Heart right ventricle (tissue), 16 donors: Measurements from ENCODE around the gene CPLX3. TPM values are rescaled to one million over a fixed set of nuclear protein-coding genes. Genes with fewer than 3 reads are reported as not detected.

Experiments used
- ATAC-seq, 8 donors: fragments of 200-7000 bp; cut with Tn5 transposase; one replicate each; pipeline ENCODE4 v1.9.1; 2020; ENCODE audit warnings: mild to moderate bottlenecking in 8 of 8, moderate library complexity in 8 of 8, moderate number of reproducible peaks in 1 of 8
- DNase-seq, 2 donors: peaks; one replicate each; pipeline ENCODE4 v3.0.0-alpha.2; 2020
- H3K27ac ChIP-seq, 10 donors: fragments of 200-600 bp; sonication (generic) in 2 of 10; one replicate each; pipeline versions ENCODE4 v1.5.0 to v1.8.0; 2020 to 2022; ENCODE audit warnings: mild to moderate bottlenecking in 3 of 10
- H3K27me3 ChIP-seq, 7 donors: fragments of 200-600 bp; one replicate each; pipeline ENCODE4 v1.8.0; 2021 to 2022; ENCODE audit warnings: mild to moderate bottlenecking in 2 of 7
- H3K36me3 ChIP-seq, 9 donors: fragments of 200-600 bp; sonication (generic) in 1 of 9; one replicate each; pipeline versions ENCODE4 v1.5.0 to v1.8.0; 2020 to 2022; ENCODE audit warnings: mild to moderate bottlenecking in 2 of 9
- H3K4me1 ChIP-seq, 9 donors: fragments of 200-600 bp; sonication (generic) in 1 of 9; one replicate each; pipeline versions ENCODE4 v1.5.0 to v1.8.0; 2020 to 2022; ENCODE audit warnings: mild to moderate bottlenecking in 4 of 9
- H3K4me3 ChIP-seq, 10 donors: fragments of 200-600 bp; sonication (generic) in 2 of 10; one replicate each; pipeline versions ENCODE4 v1.5.0 to v1.8.0; 2020 to 2022; ENCODE audit warnings: mild to moderate bottlenecking in 7 of 10, moderate library complexity in 2 of 10
- H3K9me3 ChIP-seq, 11 donors: fragments of 200-600 bp in 10 of 11; sonication (generic) in 2 of 11; one replicate each; pipeline versions ENCODE4 v1.5.0 to v1.8.0; 2013 to 2022; ENCODE audit warnings: mild to moderate bottlenecking in 2 of 11, control low read depth in 1 of 11, moderate library complexity in 1 of 11
- CTCF ChIP-seq, 9 donors: fragments of 200-600 bp; sonication (generic) in 2 of 9; IDR thresholded peaks; one replicate each; pipeline versions ENCODE4 v1.5.0 to v1.8.0; 2021 to 2022; ENCODE audit warnings: antibody characterized with exemption in 9 of 9, mild to moderate bottlenecking in 5 of 9, moderate library complexity in 1 of 9
- WGBS, 2 donors: extraction: QIAGEN DNeasy Blood & Tissue Kit; methylation state at CpG; one replicate each; pipeline ENCODE4 v1.1.7; 2013; ENCODE audit warnings: inconsistent platforms in 1 of 2; 5-methylcytosine and 5-hydroxymethylcytosine counted together
- intact Hi-C, 10 donors: fragments of 100-400 bp; cut with DNase I; formaldehyde crosslinking; loops; one replicate each; pipeline versions ENCODE4 v1.11.1 to v1.14.2; 2022
- polyA plus RNA-seq, 2 donors: library from polyadenylated mRNA; stranded (reverse); fragments of 200-250 nt; gene quantifications; one replicate each; pipeline ENCODE4 v1.2.3, GENCODE V29; 2013
- total RNA-seq, 10 donors: library from RNA; stranded (reverse); fragmentation: NEBNext Ultra II Directional in 3 of 10; extraction: Animal tissue kit (Norgen Biotek cat#: 25700) in 3 of 10; gene quantifications; one replicate each; pipeline versions ENCODE4 v1.2.1 to v1.2.4, GENCODE V29; 2021 to 2023
- donor health status: Arrhythmogenic right ventricular cardiomyopathy.
- donor health status: ischemic (EF 13 %, LVEDD 7.1; RV severe dilation, severe dysfunction).
- donor health status: healthy with polysubstance abuse.
- donor health status: DM: no; HTN: yes; CAD: no.
- donor health status: DM: no; HTN: no; CAD: no.
- donor health status: ischemic (EF 25% LVEDD 6.9; RV normal size, moderate dysfunction).
- donor health status: ischemic (EF 25% LVEDD 5.7; RV mildly dilated, moderate dysfunction).
- donor health status: healthy.
- donor health status: DM: yes; HTN: yes; CAD: no.
- donor health status: Ischemic cardiomyopathy.
- donor health status: ischemic (EF 35%, LVEDD 5.7; RV mildly dilated, moderate dysfunction).
- donor health status: nonischemic (EF 11% LVEDD 7.7; RV severe dilation, severe dysfunction).
- donor health status: DM: yes; HTN: yes; CAD: no.
- donor health status: PGD.
- donor health status: ischemic (EF 29% LVEDD 5.4; RV normal size, mild dysfunction).
- donor health status: nonischemic (EF 23%, LVEDD 6.1; RV moderate dilation, normal function).

Gene CPLX3
- total and polyA plus RNA-seq, 12 donors = 0.04 to 14.6 (median 1.3) TPM; not detected in 1

- intact Hi-C loops = no loop called here
- 58 to 73% methylated on average over 1 of the region's 1 CpG for WGBS, 2 donors
- DNase-seq (no peak), ATAC-seq (no peak)
- Histone ChIP-seq H3K4me1 (peaks cover 43 to 97% (median 80%) of the 10 kb centered on the region in 9 donors), H3K36me3 (peaks cover 0 to 20% (median 0%) of the 10 kb centered on the region in 9 donors), H3K9me3 (no peaks in the 10 kb centered on the region), H3K27me3 (no peaks in the 10 kb centered on the region), H3K4me3 (peak overlapping the region in 1 of 10 donors; percentile 88), H3K27ac (peak overlapping the region in 9 of 10 donors; percentile 75 to 98 (median 92))
- no peak for TF ChIP-seq CTCF (IDR thresholded peaks at IDR 0.05)
Measured at GRCh38 chr15:74791007-74791406, 35.4 kb upstream of the CPLX3 start.

DNA sequence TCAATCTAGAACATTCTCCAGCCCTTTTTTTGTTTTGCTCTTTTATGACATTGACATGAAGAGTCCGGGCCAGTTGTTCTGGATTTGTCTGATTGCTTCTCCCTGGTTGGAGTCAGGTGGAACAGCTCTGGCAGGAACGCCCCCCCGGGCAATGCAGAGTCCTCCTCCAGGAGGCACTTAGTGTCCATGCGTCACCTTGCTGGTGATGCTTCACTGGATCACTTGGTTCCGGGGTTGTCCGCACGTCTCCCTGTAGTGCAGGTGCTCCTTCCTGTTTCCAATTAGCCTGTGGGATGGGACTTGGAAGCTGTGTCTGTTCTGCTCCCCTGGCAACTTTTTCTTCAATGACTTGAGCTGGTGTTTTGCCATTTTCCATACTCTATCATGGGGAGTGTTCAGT, 34.8 kb upstream of the CPLX3 start:
- no peak for TF ChIP-seq CTCF (IDR thresholded peaks at IDR 0.05)
- WGBS, 2 donors = 88% methylated on average over 7 of the region's 7 CpGs
- intact Hi-C loops = no loop called here
- no peaks in the 10 kb centered on the region for H3K9me3 ChIP-seq
- H3K36me3 ChIP-seq = peaks cover 0 to 25% (median 0%) of the 10 kb centered on the region in 9 donors
- peaks cover 36 to 97% (median 74%) of the 10 kb centered on the region in 9 donors for H3K4me1 ChIP-seq
- peak overlapping the region in 4 of 10 donors; percentile 23 to 96 (median 93) for H3K27ac ChIP-seq
- DNase-seq (no peak), ATAC-seq (no peak)
- no peak overlapping the region for H3K4me3 ChIP-seq
- no peaks in the 10 kb centered on the region for H3K27me3 ChIP-seq

GRCh38 chr15:74792227-74793016, 34.0 kb upstream of the CPLX3 start:
- Histone ChIP-seq H3K4me3 (no peak overlapping the region), H3K4me1 (peaks cover 29 to 95% (median 66%) of the 10 kb centered on the region in 9 donors), H3K9me3 (no peaks in the 10 kb centered on the region), H3K36me3 (peaks cover 0 to 25% (median 0%) of the 10 kb centered on the region in 9 donors), H3K27ac (peak overlapping the region in 6 of 10 donors; percentile 6 to 96 (median 60)), H3K27me3 (no peaks in the 10 kb centered on the region)
- WGBS, 2 donors = 66 to 68% methylated on average over 12 of the region's 12 CpGs
- TF ChIP-seq CTCF (IDR thresholded peaks at IDR 0.05) = no peak
- DNase-seq (no peak), ATAC-seq (no peak)
- intact Hi-C loops = no loop called here

GRCh38 chr15:74793135-74794028, 33.0 kb upstream of the CPLX3 start:
- 79 to 82% methylated on average over 12 of the region's 12 CpGs for WGBS, 2 donors
- intact Hi-C loops = no loop called here
- Histone ChIP-seq H3K27ac (peak overlapping the region in 2 of 10 donors; percentile 93 to 96), H3K27me3 (no peaks in the 10 kb centered on the region), H3K4me1 (peaks cover 20 to 95% (median 64%) of the 10 kb centered on the region in 9 donors), H3K9me3 (no peaks in the 10 kb centered on the region), H3K36me3 (peaks cover 0 to 35% (median 0%) of the 10 kb centered on the region in 9 donors), H3K4me3 (peak overlapping the region in 1 of 10 donors; percentile 7)
- ATAC-seq (no peak), DNase-seq (no peak)
- TF ChIP-seq CTCF (IDR thresholded peaks at IDR 0.05) = peak in 1 of 9 donors; percentile 50
